DMS153 treated with DMSO at 0.1 percent for 48 hours (cell line): ENCODE data around the gene HOXC10.

Experiments used
- DNase-seq: peaks from one replicate; lab custom pipeline; 2025; ENCODE audit not compliant: unreplicated experiment; lab: John Stamatoyannopoulos, UW

Gene HOXC10

GRCh38 chr12:53984901-53985691, at the start of gene HOXC10:
TSS of gene HOXC10 (plus strand) at chr12:53985146. CDS start at chr12:53985260, 114 bp downstream.
- peak; percentile 54 for DNase-seq

- no peak for DNase-seq
Observed at GRCh38 chr12:53935383-53936341, 49.3 kb upstream of the HOXC10 start.

DNA sequence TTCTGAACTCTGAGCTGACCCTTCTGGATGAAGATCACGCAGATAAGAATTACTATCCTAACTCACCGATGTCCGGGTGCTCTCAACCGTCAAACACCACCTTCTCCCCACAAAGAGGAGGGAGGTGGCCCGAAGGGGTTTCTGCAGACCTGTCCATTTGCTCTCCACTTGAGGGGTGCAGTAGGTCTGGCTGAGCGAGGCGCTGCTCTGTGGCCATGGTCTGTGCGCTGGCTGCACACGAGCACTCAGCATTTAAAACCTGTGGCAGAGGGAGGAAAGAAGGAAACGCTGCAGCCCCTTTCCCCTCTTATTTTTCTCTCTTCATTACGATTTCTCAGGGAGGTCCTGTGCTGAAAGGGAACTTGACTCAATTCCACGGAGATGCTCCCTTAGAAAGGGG, 47.8 kb upstream of the HOXC10 start:
- no peak for DNase-seq

DNA sequence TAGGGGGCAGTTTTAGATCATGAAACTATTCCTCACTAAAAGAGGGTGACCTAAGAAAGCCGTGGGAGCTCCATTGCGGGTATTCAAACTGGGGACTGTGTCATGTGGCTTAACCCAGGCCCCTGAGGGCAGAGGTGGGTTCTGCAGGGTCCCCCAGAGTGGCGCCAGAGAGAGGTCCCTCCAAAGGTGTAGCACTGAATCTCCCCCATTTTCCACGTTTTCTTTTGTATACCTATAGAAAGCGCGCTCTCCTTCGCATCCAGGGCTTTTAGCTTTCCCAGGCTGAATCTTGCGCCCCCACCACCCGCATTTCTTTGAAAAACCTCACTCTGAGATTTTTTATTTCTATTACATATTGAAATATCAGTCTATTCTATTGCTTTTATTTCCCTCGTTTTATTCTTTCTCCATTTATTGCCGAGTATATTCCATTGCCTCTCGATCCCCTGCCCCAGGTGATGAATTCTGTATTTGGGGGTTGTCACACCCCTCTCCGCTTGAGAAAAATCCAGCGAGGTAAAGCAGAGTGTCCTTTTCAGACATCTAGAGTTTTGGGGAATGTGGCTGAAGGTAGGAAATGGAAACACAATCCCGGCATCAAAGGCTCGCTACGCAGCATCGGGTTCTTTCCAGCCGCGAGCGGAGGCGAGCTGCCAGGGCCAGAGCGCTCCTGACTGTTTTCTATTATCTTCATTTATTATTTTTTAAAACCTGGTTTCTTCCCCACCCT, 47.2 kb upstream of the HOXC10 start:
- DNase-seq: no peak

DNA sequence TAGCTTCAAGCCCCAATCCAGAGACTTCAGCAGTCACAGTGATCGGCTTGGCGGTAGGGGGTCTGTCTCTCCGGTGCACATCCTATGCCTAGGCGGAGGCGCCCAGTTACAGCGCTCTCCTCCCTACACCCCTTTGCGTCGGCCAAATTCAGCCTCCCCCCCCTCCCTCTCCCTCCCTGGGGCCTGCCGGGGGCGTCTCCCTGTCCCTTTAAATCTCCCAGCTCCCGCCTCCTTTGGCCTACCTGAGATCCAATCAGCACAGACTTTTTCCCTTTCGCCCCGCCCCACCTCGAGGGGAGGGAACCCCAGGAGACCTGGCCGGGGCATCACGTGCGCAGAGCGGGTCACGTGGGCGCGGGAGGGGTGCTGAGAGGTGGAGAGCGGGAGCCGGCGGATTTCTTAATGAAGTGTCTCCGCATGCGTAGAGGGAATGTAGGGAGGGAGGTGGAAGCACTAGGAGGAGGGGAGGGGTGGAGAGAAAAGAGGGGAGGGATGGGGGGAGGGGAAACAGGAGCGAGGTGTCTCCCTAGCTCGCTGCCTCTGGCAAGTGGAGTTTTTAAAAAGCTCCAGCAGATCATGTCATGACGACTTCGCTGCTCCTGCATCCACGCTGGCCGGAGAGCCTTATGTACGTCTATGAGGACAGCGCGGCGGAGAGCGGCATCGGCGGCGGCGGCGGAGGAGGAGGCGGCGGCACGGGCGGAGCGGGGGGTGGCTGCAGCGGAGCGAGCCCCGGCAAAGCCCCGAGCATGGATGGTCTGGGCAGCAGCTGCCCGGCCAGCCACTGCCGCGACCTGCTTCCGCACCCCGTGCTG, 46.4 kb upstream of the HOXC10 start, which contains the start of gene HOXC13:
Gene HOXC13, plus strand, starts transcription at position 506 of the 815 bp plus-strand sequence. Its CDS starts 76 bp downstream, at position 582.
- no peak for DNase-seq

DNA sequence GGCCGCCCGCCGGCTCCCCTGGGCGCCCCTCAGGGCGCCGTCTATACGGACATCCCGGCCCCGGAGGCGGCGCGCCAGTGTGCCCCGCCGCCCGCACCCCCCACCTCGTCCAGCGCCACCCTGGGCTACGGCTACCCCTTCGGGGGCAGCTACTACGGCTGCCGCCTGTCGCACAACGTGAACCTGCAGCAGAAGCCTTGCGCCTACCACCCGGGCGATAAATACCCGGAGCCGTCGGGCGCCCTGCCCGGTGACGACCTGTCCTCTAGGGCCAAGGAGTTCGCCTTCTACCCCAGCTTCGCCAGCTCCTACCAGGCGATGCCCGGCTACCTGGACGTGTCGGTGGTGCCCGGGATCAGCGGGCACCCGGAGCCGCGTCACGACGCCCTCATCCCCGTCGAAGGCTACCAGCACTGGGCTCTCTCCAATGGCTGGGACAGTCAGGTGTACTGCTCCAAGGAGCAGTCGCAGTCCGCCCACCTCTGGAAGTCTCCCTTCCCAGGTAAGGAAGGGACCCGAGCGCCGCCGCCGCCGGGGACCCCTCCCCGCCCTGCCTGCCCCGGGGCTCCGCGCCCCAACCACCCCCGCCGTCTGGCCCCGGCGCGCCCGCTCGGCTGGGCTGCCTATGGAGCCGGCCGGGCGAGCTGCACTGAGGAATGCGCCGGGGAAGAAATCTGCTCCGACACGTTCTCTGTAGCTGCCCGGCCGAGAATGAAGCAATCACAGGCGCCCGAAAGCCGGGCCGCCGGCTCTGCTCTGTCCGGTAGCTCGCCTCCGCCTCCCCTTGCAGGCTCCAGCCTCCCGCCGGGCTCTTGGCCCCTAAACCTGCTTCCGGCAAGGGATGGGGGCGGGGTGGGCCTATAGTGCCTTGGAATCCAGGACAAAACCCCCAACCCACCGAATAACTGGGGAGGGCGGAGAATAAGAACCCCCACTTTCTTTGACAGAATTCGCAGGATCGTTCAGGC, 45.5 kb upstream of the HOXC10 start:
- no peak for DNase-seq

GRCh38 chr12:53940443-53941014, 44.4 kb upstream of the HOXC10 start:
- no peak for DNase-seq

GRCh38 chr12:53941187-53941586, 43.8 kb upstream of the HOXC10 start:
- DNase-seq: no peak

DNA sequence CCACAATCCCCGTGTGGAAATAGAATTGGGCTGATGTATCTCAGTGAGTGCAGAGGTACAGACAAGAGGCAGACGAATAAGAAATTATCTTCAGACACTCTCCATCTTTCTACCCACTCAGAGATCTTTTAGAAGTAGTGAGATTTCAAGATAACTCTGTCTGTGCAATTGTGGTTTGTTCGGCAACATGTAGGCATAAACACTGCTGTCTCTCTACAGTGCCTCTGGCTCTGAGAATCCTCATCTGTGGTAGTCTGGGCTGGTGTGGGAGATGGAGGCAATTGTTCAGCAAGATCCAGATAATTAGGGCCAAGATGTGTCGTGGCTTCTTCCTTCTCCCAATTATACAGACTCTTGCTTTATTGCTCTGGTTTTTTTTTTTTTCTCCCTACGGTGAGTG, 43.2 kb upstream of the HOXC10 start:
- no peak for DNase-seq

DNA sequence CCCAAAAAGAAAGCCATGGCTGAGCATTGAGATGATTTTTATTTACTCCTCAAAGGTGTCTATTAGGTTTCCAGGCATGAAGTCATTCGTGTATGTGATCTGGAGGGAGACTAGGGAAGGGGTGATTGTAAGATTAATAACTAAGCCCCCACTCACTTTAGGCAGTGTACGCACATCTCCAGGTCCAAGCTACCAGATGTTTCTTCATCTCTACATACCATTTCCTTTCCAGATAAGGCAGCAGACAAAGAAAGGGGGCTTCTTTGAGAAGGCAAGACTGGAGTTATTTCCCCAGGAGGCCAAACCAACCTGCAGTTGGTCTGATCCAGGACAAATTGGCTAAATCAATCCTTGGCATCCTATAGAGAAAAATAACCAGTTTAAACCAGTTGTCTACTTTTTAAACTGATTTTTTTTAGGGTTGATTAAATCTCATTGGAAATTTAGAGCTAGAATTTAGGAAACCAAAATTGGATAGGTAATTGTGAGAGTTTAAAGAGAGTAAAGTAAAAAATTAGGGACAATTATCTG, 42.4 kb upstream of the HOXC10 start:
- no peak for DNase-seq

GRCh38 chr12:53944209-53944608, 40.7 kb upstream of the HOXC10 start:
- DNase-seq: no peak

GRCh38 chr12:53944907-53945847, 39.8 kb upstream of the HOXC10 start:
- no peak for DNase-seq

- DNase-seq: no peak
Observed at GRCh38 chr12:53947743-53948142, 37.2 kb upstream of the HOXC10 start.

- no peak for DNase-seq
Observed at GRCh38 chr12:53948650-53949593, 36.0 kb upstream of the HOXC10 start.

GRCh38 chr12:53949631-53950436, 35.1 kb upstream of the HOXC10 start:
- no peak for DNase-seq

- no peak for DNase-seq
Observed at GRCh38 chr12:53950437-53950773, 34.5 kb upstream of the HOXC10 start.
